Measurements from ENCODE around the gene ATXN2L. TPM values are rescaled to one million over a fixed set of nuclear protein-coding genes. Genes with fewer than 3 reads are reported as not detected.
"Not testable (repeated sequence)": the region's sequence is repeated elsewhere in the genome, so short reads cannot be mapped to it uniquely, and the experiment has no call there.

Gene ATXN2L
- total RNA-seq, 1 experiment from 2014 or later = 264 TPM

DNA sequence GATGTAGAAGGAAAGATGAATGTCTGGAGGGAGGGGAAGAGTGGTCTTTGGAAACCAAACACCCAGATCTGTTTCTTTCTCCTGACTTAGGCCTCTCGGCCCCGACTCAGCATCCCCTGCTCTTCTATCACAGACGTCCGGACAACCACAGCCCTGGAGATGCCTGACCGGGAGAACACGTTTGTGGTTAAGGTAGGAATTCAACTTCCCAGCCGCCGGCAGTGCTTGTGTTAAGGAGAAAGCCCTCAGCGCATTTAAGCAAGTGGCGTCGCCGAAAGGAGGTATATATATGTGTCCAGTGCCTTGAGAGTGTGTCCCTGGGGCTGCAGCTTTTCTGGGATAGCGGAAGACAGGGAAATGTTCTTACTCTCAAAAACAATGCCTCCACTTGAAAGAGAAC, 44.4 kb downstream of the ATXN2L start:
- no peak for TF ChIP-seq FOSL1 (IDR thresholded peaks at IDR 0.05; ENCODE audit: low read depth)
- TF ChIP-seq SIN3A (IDR thresholded peaks at IDR 0.05; ENCODE audit: low read depth) = no peak
- no peak for TF ChIP-seq POLR2AphosphoS5 (IDR thresholded peaks at IDR 0.05; ENCODE audit: low read depth, low read length)
- TF ChIP-seq, protein P1, sequence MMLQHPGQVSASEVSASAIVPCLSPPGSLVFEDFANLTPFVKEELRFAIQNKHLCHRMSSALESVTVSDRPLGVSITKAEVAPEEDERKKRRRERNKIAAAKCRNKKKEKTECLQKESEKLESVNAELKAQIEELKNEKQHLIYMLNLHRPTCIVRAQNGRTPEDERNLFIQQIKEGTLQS (IDR thresholded peaks at IDR 0.05) = no peak
- TF ChIP-seq, protein P2, sequence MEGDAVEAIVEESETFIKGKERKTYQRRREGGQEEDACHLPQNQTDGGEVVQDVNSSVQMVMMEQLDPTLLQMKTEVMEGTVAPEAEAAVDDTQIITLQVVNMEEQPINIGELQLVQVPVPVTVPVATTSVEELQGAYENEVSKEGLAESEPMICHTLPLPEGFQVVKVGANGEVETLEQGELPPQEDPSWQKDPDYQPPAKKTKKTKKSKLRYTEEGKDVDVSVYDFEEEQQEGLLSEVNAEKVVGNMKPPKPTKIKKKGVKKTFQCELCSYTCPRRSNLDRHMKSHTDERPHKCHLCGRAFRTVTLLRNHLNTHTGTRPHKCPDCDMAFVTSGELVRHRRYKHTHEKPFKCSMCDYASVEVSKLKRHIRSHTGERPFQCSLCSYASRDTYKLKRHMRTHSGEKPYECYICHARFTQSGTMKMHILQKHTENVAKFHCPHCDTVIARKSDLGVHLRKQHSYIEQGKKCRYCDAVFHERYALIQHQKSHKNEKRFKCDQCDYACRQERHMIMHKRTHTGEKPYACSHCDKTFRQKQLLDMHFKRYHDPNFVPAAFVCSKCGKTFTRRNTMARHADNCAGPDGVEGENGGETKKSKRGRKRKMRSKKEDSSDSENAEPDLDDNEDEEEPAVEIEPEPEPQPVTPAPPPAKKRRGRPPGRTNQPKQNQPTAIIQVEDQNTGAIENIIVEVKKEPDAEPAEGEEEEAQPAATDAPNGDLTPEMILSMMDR (IDR thresholded peaks at IDR 0.05 in 2 of 3, conservative IDR thresholded peaks at IDR 0.05 in 1 of 3; ENCODE audit: borderline replicate concordance in 1 of 3, insufficient read depth in 1 of 3, low read depth in 2 of 3, low read length in 2 of 3) = no peak
- TF ChIP-seq ZFX (IDR thresholded peaks at IDR 0.05) = no peak
- TF ChIP-seq SP1 (IDR thresholded peaks at IDR 0.05; ENCODE audit: low read depth) = no peak
- ChIA-PET POLR2A (no interaction called here), CTCF (no interaction called here), RAD21 (ENCODE audit: low non-redundant PET in 1 of 2, low total read pairs in 2 of 2, uncharacterized antibody in 2 of 2, unreplicated experiment in 2 of 2) (no interaction called here)
- Histone ChIP-seq H3K4me2 (ENCODE audit: low read length) (no peak overlapping the region), H3K4me3 (replicated peaks in 1 of 2; ENCODE audit: low read depth in 1 of 2, low read length in 2 of 2) (no peak overlapping the region), H3K36me3 (ENCODE audit: control insufficient read depth in 1 of 2, insufficient read depth in 2 of 2, low read length in 2 of 2) (peaks cover 21 to 22% of the 10 kb centered on the region in 2 experiments), H2AFZ (ENCODE audit: low read depth, low read length, poor library complexity, severe bottlenecking) (no peak overlapping the region), H3K9ac (ENCODE audit: low read length) (no peak overlapping the region), H4K20me1 (ENCODE audit: insufficient read depth) (no peaks in the 10 kb centered on the region), H3K9me2 (ENCODE audit: insufficient read depth) (no peaks in the 10 kb centered on the region), H3K27ac (ENCODE audit: low read depth, low read length) (no peak overlapping the region), H3K27me3 (ENCODE audit: insufficient read depth, low read length) (no peaks in the 10 kb centered on the region), H3K4me1 (ENCODE audit: control insufficient read depth in 1 of 2, insufficient read depth in 2 of 2, low read length in 2 of 2) (peaks cover 9 to 14% of the 10 kb centered on the region in 2 experiments; a peak in 3 of 4 replicates), H3K79me2 (ENCODE audit: insufficient read depth, low read length) (peaks cover 46% of the 10 kb centered on the region), H3K9me3 (ENCODE audit: control insufficient read depth in 1 of 2, insufficient read depth in 1 of 2, low read depth in 1 of 2, low read length in 2 of 2) (no peaks in the 10 kb centered on the region)
- DNase-seq (ENCODE audit: low read depth, low spot score) = no peak
- ATAC-seq = no peak
- intact Hi-C loops (cut with micrococcal nuclease) = no loop called here
- BruUV-seq (replicated peaks) = no TSS peak

DNA sequence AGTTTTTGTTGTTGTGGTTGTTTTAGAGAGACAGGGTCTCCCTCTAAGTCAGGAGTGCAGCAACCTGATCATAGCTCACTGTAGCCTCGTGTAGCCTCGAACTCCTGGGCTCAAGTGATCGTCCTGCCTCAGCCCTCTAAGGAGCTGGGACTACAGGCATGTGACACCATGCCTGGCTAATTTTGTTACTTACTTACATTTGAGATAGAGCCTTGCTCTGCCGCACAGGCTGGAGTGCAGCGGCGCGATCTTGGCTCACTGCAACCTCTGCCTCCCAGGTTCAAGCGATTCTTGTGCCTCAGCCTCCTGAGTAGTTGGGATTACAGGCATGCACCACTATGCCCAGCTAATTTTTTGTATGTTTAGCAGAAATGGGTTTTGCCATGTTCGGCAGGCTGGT, 44.8 kb downstream of the ATXN2L start:
- H3K79me2 ChIP-seq (ENCODE audit: insufficient read depth, low read length) = peaks cover 42% of the 10 kb centered on the region
- H4K20me1 ChIP-seq (ENCODE audit: insufficient read depth); POLR2A ChIA-PET; intact Hi-C loops (cut with micrococcal nuclease); H2AFZ ChIP-seq (ENCODE audit: low read depth, low read length, poor library complexity, severe bottlenecking); H3K27ac ChIP-seq (ENCODE audit: low read depth, low read length); CTCF ChIA-PET; BruUV-seq (replicated peaks); H3K4me2 ChIP-seq (ENCODE audit: low read length); RAD21 ChIA-PET (ENCODE audit: low non-redundant PET in 1 of 2, low total read pairs in 2 of 2, uncharacterized antibody in 2 of 2, unreplicated experiment in 2 of 2); H3K9ac ChIP-seq (ENCODE audit: low read length); DNase-seq (ENCODE audit: low read depth, low spot score); ATAC-seq; H3K9me2 ChIP-seq (ENCODE audit: insufficient read depth); H3K27me3 ChIP-seq (ENCODE audit: insufficient read depth, low read length); H3K9me3 ChIP-seq (ENCODE audit: control insufficient read depth in 1 of 2, insufficient read depth in 1 of 2, low read depth in 1 of 2, low read length in 2 of 2); H3K4me3 ChIP-seq (replicated peaks in 1 of 2; ENCODE audit: low read depth in 1 of 2, low read length in 2 of 2): not testable (repeated sequence)
- H3K36me3 ChIP-seq (ENCODE audit: control insufficient read depth in 1 of 2, insufficient read depth in 2 of 2, low read length in 2 of 2) = peaks cover 21 to 25% of the 10 kb centered on the region in 2 experiments
- peaks cover 9 to 13% of the 10 kb centered on the region in 2 experiments; a peak in 3 of 4 replicates for H3K4me1 ChIP-seq (ENCODE audit: control insufficient read depth in 1 of 2, insufficient read depth in 2 of 2, low read length in 2 of 2)
